Fibroblast of mammary gland (primary cell): ENCODE data around the gene CCDC85B.

Experiments used
- DNase-seq: peaks from one replicate; pipeline ENCODE4 v3.0.0-alpha.2; 2010; ENCODE audit warnings: low read depth
- H3K4me3 ChIP-seq: 2 replicates; pipeline ENCODE4 v1.5.1; 2011; ENCODE audit warnings: low read depth, mild to moderate bottlenecking, low read length, moderate library complexity; ENCODE audit not compliant: control insufficient read depth
- CTCF ChIP-seq: conservative IDR thresholded peaks from 2 replicates; pipeline ENCODE4 v1.5.1; 2011; ENCODE audit warnings: low read depth, low read length, inconsistent platforms; ENCODE audit not compliant: control insufficient read depth, insufficient read depth

The CCDC85B gene

DNA sequence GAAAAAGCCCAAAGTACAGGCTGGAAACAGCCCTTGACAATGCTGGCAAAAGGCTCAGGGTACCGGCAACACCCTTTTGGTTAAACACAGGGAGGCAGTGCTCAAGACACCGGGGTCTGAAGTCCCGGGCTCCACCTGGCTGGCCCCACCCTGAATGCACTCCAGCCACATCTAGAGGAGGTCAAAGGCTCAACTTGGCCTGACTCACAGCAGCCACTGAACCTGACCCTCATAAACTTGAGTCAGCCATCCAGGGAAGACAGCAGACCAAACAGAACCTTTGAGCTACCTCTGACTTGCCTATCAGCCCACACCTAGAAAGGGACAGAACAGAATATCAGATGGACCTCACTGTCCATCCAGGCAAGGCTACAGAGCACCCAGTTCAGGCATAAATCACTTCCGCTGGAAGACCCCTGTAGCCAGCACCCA is 36.3 kb upstream of the CCDC85B start:
- no peak for TF ChIP-seq CTCF
- DNase-seq, result no peak
- H3K4me3 ChIP-seq, result no peak overlapping the region

- DNase-seq, result no peak
- no peak overlapping the region for H3K4me3 ChIP-seq
- TF ChIP-seq CTCF, result no peak
These were observed 35.3 kb upstream of the CCDC85B start for GRCh38 chr11:65854852-65855837.

- DNase-seq, result no peak
- peak overlapping the region; percentile 94 for H3K4me3 ChIP-seq
- TF ChIP-seq CTCF, result no peak
These were observed 34.5 kb upstream of the CCDC85B start for GRCh38 chr11:65855927-65856363.

GRCh38 chr11:65856689-65857499 is 33.6 kb upstream of the CCDC85B start:
- peak; percentile 54 for DNase-seq
- TF ChIP-seq CTCF, result no peak
- peak overlapping the region; percentile 94 for H3K4me3 ChIP-seq

GRCh38 chr11:65857500-65857852 is 33.0 kb upstream of the CCDC85B start:
- no peak for DNase-seq
- H3K4me3 ChIP-seq, result peak overlapping the region; percentile 94
- no peak for TF ChIP-seq CTCF

- DNase-seq, result peak; percentile 95
- peak within 1 kb of the TSS; percentile 94 for H3K4me3 ChIP-seq
These were observed 32.4 kb upstream of the CCDC85B start, which contains the start of gene CFL1 for GRCh38 chr11:65857853-65858680. CFL1 (minus strand) TSS chr11:65858180; CDS start chr11:65858099, 81 bp downstream.

More at GRCh38 chr11:65857853-65858680, 32.4 kb upstream of the CCDC85B start, which contains the start of gene CFL1:
- no peak for TF ChIP-seq CTCF
